ENCODE results near the gene GABBR2.

- TF ChIP-seq CTCF (conservative IDR thresholded peaks at IDR 0.05) (no peak), ZFX (IDR thresholded peaks at IDR 0.05) (no peak)
These were observed 223.0 kb downstream of the GABBR2 start for GRCh38 chr9:98485706-98486105.
